SHP77 (cell line): ENCODE data around the gene POLR3G.

Experiments
- DNase-seq, 2 experiments: peaks; one replicate each; lab custom pipeline; 2025; lab: John Stamatoyannopoulos, UW

Gene POLR3G

DNA sequence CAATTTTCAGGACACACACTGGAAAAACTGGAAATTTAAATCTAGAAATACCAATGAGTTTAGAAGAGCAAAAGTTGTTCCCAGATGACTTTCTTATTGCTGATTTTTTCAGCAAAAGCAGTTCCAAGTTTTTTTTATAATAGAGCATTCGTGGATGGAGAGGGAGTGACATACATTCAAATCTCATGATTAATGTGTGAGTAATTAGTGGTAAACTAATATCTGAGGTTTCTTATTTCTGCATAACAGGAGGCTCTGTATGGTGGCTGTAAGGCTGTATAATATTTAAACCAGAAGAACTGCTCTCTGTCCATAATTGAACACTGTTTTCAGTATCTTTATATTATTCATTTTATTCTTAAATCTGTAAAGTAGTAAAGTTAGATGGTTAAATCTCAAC is 28.9 kb downstream of the POLR3G start:
- no peak for DNase-seq

GRCh38 chr5:90504743-90505142 is 30.1 kb downstream of the POLR3G start:
- no peak for DNase-seq

DNA sequence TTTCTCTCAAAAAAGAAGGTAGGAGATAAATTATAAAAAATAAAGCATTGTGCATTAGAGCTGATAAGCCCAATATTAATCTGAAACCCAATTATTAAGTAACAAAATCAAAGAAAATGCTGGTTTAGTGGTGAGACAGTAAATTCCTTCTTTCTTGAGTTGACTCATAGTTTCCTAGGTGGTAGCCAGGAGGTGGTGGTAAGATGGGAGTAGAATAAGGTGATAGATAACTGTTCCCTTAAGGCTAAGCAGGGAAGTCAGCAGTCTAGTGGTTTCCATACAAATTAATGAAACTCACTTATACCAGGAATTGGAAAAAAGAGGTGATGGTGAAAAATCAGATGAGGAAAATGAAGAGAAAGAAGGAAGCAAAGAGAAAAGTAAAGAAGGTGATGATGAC is 31.6 kb downstream of the POLR3G start:
- DNase-seq: no peak

GRCh38 chr5:90510438-90510837 is 35.8 kb downstream of the POLR3G start:
- no peak for DNase-seq

GRCh38 chr5:90514520-90514919 is 39.9 kb downstream of the POLR3G start:
- no peak for DNase-seq

- peak; percentile 42 to 50 for DNase-seq
These were observed 44.0 kb downstream of the POLR3G start for GRCh38 chr5:90518661-90519060.

DNA sequence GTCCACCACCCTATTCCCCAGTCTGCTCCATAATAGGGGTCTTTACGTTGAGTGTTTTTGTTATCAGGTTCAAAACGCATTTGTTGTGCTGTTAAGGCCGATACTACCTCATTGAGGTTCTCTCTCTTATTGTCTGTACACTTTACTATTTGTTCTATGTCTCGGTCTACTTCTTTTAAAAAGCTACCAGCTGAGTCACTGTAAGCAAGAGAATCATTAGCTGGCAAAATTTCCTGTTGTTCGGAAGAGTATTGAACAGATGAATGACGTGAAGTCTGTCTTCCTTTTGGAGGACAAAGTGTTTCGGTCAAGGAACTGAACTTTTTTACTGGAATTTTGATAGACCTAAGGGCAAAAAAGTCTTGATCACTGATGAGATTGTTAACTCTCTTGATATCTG is 44.4 kb downstream of the POLR3G start:
- DNase-seq: peak in 1 of 2 experiments; percentile 35

DNA sequence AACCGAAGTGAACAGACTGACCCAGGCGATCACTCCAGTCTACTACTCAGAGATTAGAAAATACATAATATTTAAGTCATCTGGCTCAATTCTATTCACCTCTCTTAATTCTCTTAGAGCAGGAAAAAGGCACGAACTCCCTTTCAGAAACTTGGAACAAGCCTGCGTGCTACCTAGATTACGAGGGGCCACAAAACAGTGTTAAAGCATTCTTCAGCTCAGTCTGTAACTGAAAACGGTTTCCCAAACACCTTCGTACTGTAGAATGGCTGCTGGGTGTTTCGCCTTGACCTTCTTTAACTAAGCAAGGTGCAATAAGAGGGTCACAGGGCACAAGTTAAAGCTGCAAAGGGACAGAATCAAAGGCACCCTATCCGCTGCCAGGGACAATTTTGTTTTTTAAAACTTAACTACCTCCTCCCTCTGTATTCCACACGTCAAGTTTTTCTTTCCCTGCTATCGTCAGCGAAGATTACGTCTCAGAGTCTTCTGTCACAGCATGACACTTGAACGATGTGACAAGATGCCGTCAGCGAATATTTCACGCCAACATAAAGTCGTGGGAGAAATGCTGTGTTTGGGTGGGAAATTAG is 54.0 kb downstream of the POLR3G start:
- no peak for DNase-seq

- peak; percentile 94 to 95 for DNase-seq
These were observed 54.7 kb downstream of the POLR3G start, which contains the start of gene LYSMD3 for GRCh38 chr5:90529194-90529938. Gene LYSMD3 (minus strand): TSS chr5:90529584. CDS start chr5:90525289, 4,295 bp downstream.

- peak; percentile 74 to 77 for DNase-seq
These were observed 55.4 kb downstream of the POLR3G start for GRCh38 chr5:90529939-90530677.

GRCh38 chr5:90530736-90531487 is 56.2 kb downstream of the POLR3G start:
- DNase-seq: peak; percentile 12 to 18

DNA sequence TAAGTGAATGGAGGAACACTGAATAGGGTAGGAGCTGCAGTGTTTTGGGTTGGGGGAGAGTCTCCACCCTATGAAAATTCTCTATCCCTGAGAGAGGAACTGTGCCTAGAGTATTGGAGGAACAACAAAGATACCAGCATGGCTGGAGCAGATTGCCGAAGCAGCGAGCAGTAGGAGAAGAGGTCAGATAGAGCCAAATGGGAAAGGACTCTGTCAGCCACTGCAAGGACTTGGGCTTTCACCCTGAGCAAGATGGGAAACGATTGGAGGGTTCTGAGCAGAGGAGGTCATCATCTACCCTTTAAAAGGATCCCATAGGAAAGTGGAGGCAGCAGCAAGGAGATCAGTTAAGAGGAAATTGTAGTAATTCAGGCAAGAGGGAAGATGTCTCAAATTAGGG is 59.1 kb downstream of the POLR3G start:
- DNase-seq: no peak

DNA sequence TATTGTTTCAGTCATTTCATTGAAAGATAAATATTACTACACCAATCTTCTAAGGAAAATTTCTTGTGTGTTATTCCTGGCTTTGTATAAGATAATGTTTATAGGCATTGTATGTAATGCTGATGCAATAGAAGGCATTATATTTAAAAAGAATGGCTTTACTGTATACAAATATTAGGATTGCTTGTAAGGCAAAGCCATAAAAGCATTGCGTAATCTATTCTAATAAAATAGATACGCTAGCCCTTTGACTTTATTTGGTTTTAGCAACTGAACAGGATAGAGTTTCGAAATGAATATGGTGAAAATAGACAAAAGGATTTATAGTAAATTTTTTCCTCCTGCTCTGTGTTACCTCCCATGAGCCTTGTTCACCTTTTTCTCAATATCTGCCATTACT is 60.3 kb downstream of the POLR3G start:
- no peak for DNase-seq

- no peak for DNase-seq
These were observed 68.3 kb downstream of the POLR3G start for GRCh38 chr5:90542827-90543519.

- no peak for DNase-seq
These were observed 70.8 kb downstream of the POLR3G start for GRCh38 chr5:90545511-90545910.

- no peak for DNase-seq
These were observed 71.7 kb downstream of the POLR3G start for GRCh38 chr5:90546216-90546837.

GRCh38 chr5:90547072-90547536 is 72.4 kb downstream of the POLR3G start:
- DNase-seq: peak in 1 of 2 experiments; percentile 16

- DNase-seq: peak; percentile 93 to 94
These were observed 73.5 kb downstream of the POLR3G start for GRCh38 chr5:90548069-90548593.

- DNase-seq: no peak
These were observed 74.6 kb downstream of the POLR3G start for GRCh38 chr5:90549223-90549622.

DNA sequence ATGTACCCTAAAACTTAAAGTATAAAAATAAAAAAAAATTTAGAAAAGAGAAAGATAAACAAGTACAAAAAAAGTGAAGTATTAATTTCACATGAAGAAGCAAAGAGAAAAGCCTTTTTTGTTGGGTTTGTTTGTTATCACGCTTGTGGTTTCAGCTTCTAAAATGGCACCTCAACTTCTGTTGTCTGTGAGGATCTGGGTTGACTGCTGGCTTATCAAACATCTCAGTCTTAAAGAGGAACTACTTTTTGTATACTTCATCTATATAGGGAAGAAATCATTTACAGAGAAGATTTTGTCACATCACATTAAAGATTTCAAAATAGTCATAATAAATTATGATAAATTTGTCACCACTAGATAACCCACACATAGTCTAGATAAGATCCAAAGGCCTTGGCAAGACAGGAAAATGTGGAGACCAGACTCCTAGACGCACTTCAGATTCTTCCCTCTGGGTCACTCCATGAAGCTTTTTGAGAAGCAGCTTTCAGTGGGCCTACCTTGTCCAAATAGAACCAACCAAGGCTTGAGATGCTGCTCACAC is 75.1 kb downstream of the POLR3G start:
- no peak for DNase-seq
